Lower leg skin (tissue), 3 donors: ENCODE data around the gene ACTN4.

Experiments used
- CTCF ChIP-seq, 3 donors: fragments of 450-650 bp; IDR thresholded peaks; one replicate each; pipeline ENCODE4 v1.5.1; 2016; ENCODE audit warnings: antibody characterized with exemption in 3 of 3, mild to moderate bottlenecking in 3 of 3, moderate library complexity in 2 of 3
- POLR2A ChIP-seq, 2 donors: fragments of 450-650 bp; IDR thresholded peaks; one replicate each; pipeline ENCODE4 v1.6.1; 2016 to 2017; ENCODE audit warnings: antibody characterized with exemption in 2 of 2, mild to moderate bottlenecking in 1 of 2, moderate library complexity in 1 of 2

GRCh38 chr19:38626401-38626800 lies 21.0 kb upstream of the ACTN4 start:
- TF ChIP-seq CTCF (IDR thresholded peaks at IDR 0.05) (no peak), POLR2A (IDR thresholded peaks at IDR 0.05) (no peak)
